Muscle layer of duodenum (tissue), 2 donors: ENCODE results near the gene WNT3A.
"Not testable (repeated sequence)": the region's sequence is repeated elsewhere in the genome, so short reads cannot be mapped to it uniquely, and the experiment has no call there.

ENCODE experiments used
- H3K27ac ChIP-seq: one replicate; pipeline ENCODE4 v1.7.0; 2013; ENCODE audit warnings: mild to moderate bottlenecking, low read length
- H3K27me3 ChIP-seq: one replicate; pipeline ENCODE4 v1.7.0; 2013; ENCODE audit warnings: low read depth, mild to moderate bottlenecking, control low read depth, low read length
- H3K36me3 ChIP-seq, 2 donors: one replicate each; pipeline ENCODE4 v1.7.0; 2013; ENCODE audit warnings: low read length in 2 of 2, control low read depth in 1 of 2, mild to moderate bottlenecking in 1 of 2; ENCODE audit not compliant: insufficient read depth in 2 of 2, control insufficient read depth in 1 of 2
- H3K4me1 ChIP-seq, 2 donors: one replicate each; pipeline ENCODE4 v1.7.0; 2013; ENCODE audit warnings: low read length in 2 of 2, mild to moderate bottlenecking in 2 of 2, control low read depth in 1 of 2, moderate library complexity in 1 of 2; ENCODE audit not compliant: insufficient read depth in 2 of 2, control insufficient read depth in 1 of 2
- H3K4me3 ChIP-seq, 2 donors: one replicate each; pipeline ENCODE4 v1.7.0; 2013; ENCODE audit warnings: low read length in 2 of 2, low read depth in 1 of 2, mild to moderate bottlenecking in 1 of 2
- H3K9me3 ChIP-seq, 2 donors: one replicate each; pipeline ENCODE4 v1.7.0; 2013; ENCODE audit warnings: low read length in 2 of 2, control low read depth in 1 of 2, mild to moderate bottlenecking in 1 of 2; ENCODE audit not compliant: control insufficient read depth in 1 of 2
- donor health status: healthy.

The WNT3A gene

DNA sequence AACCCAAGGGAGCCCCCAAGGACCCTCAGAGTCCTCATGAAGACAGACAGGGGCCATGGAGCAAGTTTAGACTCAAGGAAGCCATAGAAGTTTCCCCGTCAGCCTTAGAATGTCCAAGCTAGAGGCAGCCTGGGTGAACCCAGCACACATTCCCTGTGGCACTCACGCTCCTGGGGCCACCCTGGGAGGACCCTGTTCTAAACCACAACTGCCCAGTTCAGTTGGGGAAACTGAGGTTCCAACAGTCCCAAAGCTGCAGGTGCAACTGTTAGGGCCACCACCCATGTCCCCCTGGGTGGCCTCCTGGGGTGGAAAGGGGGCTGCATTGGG lies 9.3 kb downstream of the WNT3A start:
- H3K36me3 ChIP-seq, result no peaks in the 10 kb centered on the region
- H3K4me1 ChIP-seq, result no peaks in the 10 kb centered on the region
- no peak overlapping the region for H3K27ac ChIP-seq
- no peak overlapping the region for H3K4me3 ChIP-seq
- H3K9me3 ChIP-seq, result no peaks in the 10 kb centered on the region
- H3K27me3 ChIP-seq, result no peaks in the 10 kb centered on the region

GRCh38 chr1:228016653-228017355 lies 10.0 kb downstream of the WNT3A start:
- no peak overlapping the region for H3K27ac ChIP-seq
- H3K36me3 ChIP-seq, result no peaks in the 10 kb centered on the region
- H3K4me1 ChIP-seq, result no peaks in the 10 kb centered on the region
- H3K27me3 ChIP-seq, result no peaks in the 10 kb centered on the region
- no peaks in the 10 kb centered on the region for H3K9me3 ChIP-seq
- no peak overlapping the region for H3K4me3 ChIP-seq

DNA sequence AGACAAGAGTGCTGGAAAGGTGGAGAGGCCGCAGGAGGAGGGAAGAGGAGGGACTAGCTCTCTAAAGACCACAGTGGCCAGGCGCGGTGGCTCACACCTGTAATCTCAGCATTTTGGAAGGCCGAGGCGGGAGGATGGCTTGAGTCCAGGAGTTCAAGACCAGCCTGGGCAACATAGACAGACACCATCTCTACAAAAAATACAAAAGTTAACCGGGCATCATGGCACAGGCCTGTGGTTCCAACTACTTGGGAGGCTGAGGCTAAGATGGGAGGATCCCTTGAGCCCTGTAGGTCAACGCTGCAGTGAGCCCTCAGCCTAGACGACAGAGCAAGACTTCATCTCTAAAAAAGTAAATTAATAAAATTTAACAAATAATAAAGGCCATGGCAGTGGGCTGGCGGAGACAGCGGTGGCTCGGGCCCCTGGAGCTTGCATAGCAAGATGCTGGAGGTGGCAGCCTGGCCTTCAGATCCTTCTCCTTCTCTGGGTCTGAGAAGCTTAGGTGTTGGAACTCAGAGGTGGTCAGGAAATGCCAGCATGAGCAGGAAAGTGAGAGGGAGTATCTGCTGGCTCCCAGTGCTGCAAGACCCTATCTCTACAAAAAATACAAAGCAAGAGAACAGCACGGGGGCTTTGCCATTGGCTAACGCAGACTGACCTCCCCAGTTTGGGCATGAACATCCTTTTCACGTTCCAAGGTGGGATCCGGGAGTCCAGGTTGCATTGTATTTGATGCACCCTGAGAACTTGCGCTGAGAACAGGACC lies 10.7 kb downstream of the WNT3A start:
- H3K27me3 ChIP-seq, result no peaks in the 10 kb centered on the region
- H3K36me3 ChIP-seq, result no peaks in the 10 kb centered on the region
- no peak overlapping the region for H3K27ac ChIP-seq
- H3K9me3 ChIP-seq, result no peaks in the 10 kb centered on the region
- no peak overlapping the region for H3K4me3 ChIP-seq
- H3K4me1 ChIP-seq, result no peaks in the 10 kb centered on the region

DNA sequence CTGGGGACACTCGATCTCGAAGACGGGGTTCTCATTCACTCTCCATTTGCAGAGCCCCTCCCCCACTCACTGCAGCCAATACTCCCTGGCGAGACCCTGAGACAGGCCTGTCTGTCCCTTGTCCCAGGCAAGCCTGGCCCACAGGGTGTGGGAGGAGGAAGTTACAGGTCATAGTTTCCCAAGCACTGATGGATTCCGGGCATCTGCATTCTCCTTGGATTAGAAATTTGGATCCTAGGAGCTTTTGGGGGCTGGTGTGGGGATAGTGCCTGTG lies 11.3 kb downstream of the WNT3A start:
- no peaks in the 10 kb centered on the region for H3K27me3 ChIP-seq
- no peaks in the 10 kb centered on the region for H3K4me1 ChIP-seq
- H3K27ac ChIP-seq, result no peak overlapping the region
- no peak overlapping the region for H3K4me3 ChIP-seq
- H3K9me3 ChIP-seq, result no peaks in the 10 kb centered on the region
- no peaks in the 10 kb centered on the region for H3K36me3 ChIP-seq

- H3K4me3 ChIP-seq, result no peak overlapping the region
- H3K9me3 ChIP-seq, result no peaks in the 10 kb centered on the region
- H3K27me3 ChIP-seq, result no peaks in the 10 kb centered on the region
- H3K4me1 ChIP-seq, result no peaks in the 10 kb centered on the region
- no peak overlapping the region for H3K27ac ChIP-seq
- no peaks in the 10 kb centered on the region for H3K36me3 ChIP-seq
These were observed 12.3 kb downstream of the WNT3A start for GRCh38 chr1:228018961-228019721.

DNA sequence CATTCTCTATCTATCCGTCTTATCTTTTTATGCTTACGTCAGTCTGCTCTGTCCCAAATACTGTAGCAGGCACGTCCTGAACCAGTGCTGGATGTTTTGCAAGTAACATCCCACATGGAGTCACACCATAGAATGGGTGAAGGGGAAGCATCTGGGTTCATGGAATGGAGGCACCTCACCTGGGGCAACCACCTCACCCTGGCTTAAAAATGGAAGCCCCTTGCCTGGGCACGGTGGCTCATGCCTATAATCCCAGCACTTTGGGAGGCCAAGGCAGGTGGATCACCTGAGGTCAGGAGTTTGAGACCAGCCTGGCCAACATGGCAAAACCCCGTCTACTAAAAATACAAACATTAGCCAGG lies 12.9 kb downstream of the WNT3A start:
- H3K27me3 ChIP-seq, result not testable (repeated sequence)

DNA sequence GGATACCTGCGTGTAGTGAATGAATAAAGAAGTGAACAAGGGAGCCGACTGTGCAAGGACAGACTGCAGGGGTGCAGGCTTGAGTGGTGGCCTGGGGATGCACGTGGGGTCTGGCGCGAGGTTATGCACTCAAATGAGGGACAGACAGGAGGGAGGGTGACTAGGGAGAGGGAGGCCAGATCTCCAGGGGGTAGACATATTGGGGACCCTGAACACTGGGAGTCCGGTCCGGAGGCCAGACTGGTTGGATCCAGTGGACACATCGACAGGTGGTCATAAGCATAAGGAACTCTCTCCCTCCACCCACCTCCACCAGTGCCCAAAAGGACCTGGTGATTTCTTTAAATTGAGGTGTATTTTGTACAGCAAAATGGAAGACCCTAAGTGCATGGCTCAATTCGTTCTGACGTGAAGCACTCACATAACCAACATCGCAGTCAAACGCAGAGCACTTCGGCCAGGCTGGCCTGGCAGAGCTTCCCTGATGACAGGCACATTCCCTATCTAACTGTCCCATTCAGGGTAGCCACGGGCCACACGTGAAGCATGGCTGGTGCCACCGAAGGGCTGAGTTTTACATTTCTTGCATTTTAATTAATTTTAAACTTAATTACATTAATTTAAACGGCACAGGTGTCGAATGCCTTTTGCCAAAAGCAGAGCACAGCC lies 14.0 kb downstream of the WNT3A start:
- Histone ChIP-seq H3K27ac (no peak overlapping the region), H3K9me3 (peaks cover 0 to 2% of the 10 kb centered on the region in 2 donors), H3K27me3 (no peaks in the 10 kb centered on the region), H3K4me3 (no peak overlapping the region), H3K4me1 (no peaks in the 10 kb centered on the region), H3K36me3 (no peaks in the 10 kb centered on the region)

More for the DNA sequence above, 12.9 kb downstream of the WNT3A start:
- not testable (repeated sequence) for H3K9me3 ChIP-seq, H3K4me3 ChIP-seq, H3K36me3 ChIP-seq, H3K4me1 ChIP-seq, H3K27ac ChIP-seq

- H3K4me3 ChIP-seq, result no peak overlapping the region
- H3K9me3 ChIP-seq, result peaks cover 0 to 4% of the 10 kb centered on the region in 2 donors
- H3K4me1 ChIP-seq, result no peaks in the 10 kb centered on the region
- no peaks in the 10 kb centered on the region for H3K36me3 ChIP-seq
- H3K27ac ChIP-seq, result no peak overlapping the region
- no peaks in the 10 kb centered on the region for H3K27me3 ChIP-seq
These were observed 14.7 kb downstream of the WNT3A start for GRCh38 chr1:228021355-228022030.

GRCh38 chr1:228022571-228023293 lies 15.9 kb downstream of the WNT3A start:
- no peak overlapping the region for H3K4me3 ChIP-seq
- no peaks in the 10 kb centered on the region for H3K27me3 ChIP-seq
- H3K4me1 ChIP-seq, result no peaks in the 10 kb centered on the region
- no peak overlapping the region for H3K27ac ChIP-seq
- peaks cover 0 to 5% of the 10 kb centered on the region in 2 donors for H3K9me3 ChIP-seq
- no peaks in the 10 kb centered on the region for H3K36me3 ChIP-seq

DNA sequence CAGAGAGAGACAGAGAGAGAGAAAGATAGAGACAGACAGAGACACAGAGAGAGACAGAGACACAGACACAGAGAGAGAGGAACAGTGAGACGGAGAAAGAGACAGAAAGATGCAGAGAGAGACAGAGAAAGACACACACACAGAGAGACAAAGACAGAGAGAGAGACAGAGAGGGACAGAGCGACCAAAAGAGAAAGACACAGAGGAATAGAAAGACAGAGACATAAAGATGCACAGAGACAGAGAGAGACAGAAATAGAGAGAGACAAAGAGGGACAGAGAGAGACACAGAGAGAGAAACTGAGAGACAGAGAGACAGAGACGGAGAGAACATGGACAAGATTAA lies 16.5 kb downstream of the WNT3A start:
- H3K27me3 ChIP-seq, result no peaks in the 10 kb centered on the region
- no peak overlapping the region for H3K27ac ChIP-seq
- no peaks in the 10 kb centered on the region for H3K36me3 ChIP-seq
- H3K9me3 ChIP-seq, result peaks cover 0 to 5% of the 10 kb centered on the region in 2 donors
- no peak overlapping the region for H3K4me3 ChIP-seq
- H3K4me1 ChIP-seq, result no peaks in the 10 kb centered on the region
